GM12878 (cell line): ENCODE measurements around the gene DUOXA1. TPM values are rescaled to one million over a fixed set of nuclear protein-coding genes. Genes with fewer than 3 reads are reported as not detected.
A peak's percentile ranks its signal among the peaks of the same experiment; 100 is the strongest.

Experiments used
- BHLHE40 ChIP-seq, 2 experiments: fragments of 450-650 bp in 1 of 2; IDR thresholded peaks; 2 replicates each; pipeline ENCODE4 v1.6.1; 2011 to 2017; ENCODE audit warnings: low read depth in 2 of 2, borderline replicate concordance in 1 of 2, improper control_type of control experiment in 1 of 2, low read length in 1 of 2, mild to moderate bottlenecking in 1 of 2
- BMI1 ChIP-seq: fragments of 450-650 bp; IDR thresholded peaks from 2 replicates; pipeline ENCODE4 v1.6.1; 2016; ENCODE audit warnings: mild to moderate bottlenecking, moderate library complexity, borderline replicate concordance
- BRCA1 ChIP-seq: IDR thresholded peaks from 2 replicates; pipeline ENCODE4 v1.6.1; 2011; ENCODE audit warnings: low read depth, low read length, improper control_type of control experiment
- DPF2 ChIP-seq: fragments of 450-650 bp; IDR thresholded peaks from 2 replicates; pipeline ENCODE4 v1.6.1; 2017; ENCODE audit warnings: mild to moderate bottlenecking
- HSF1 ChIP-seq: fragments of 150-350 bp; IDR thresholded peaks from 2 replicates; pipeline ENCODE4 v1.6.1; 2014; ENCODE audit warnings: mild to moderate bottlenecking, low read depth, low read length
- JUNB ChIP-seq: IDR thresholded peaks from 2 replicates; pipeline ENCODE4 v1.6.1; 2016; ENCODE audit warnings: antibody characterized with exemption, mild to moderate bottlenecking
- JUND ChIP-seq: IDR thresholded peaks from 2 replicates; pipeline ENCODE4 v1.6.1; 2012; ENCODE audit warnings: low read depth, mild to moderate bottlenecking, low read length, improper control_type of control experiment, moderate library complexity
- KDM1A ChIP-seq: fragments of 200-600 bp; sonication (generic); IDR thresholded peaks from 2 replicates; pipeline ENCODE4 v1.6.1; 2016; ENCODE audit warnings: borderline replicate concordance
- NFYB ChIP-seq: IDR thresholded peaks from 2 replicates; pipeline ENCODE4 v1.6.1; 2011; ENCODE audit warnings: low read depth, mild to moderate bottlenecking, low read length, improper control_type of control experiment, moderate library complexity; ENCODE audit not compliant: insufficient read depth
- NR2F1 ChIP-seq: fragments of 450-650 bp; conservative IDR thresholded peaks from 2 replicates; pipeline ENCODE4 v1.6.1; 2017; ENCODE audit warnings: mild to moderate bottlenecking
- RAD51 ChIP-seq: fragments of 450-650 bp; IDR thresholded peaks from 2 replicates; pipeline ENCODE4 v1.6.1; 2016; ENCODE audit warnings: moderate library complexity, mild to moderate bottlenecking, inconsistent platforms
- RB1 ChIP-seq: fragments of 450-650 bp; formaldehyde crosslinking; IDR thresholded peaks from 2 replicates; pipeline ENCODE4 v1.6.1; 2017; ENCODE audit warnings: mild to moderate bottlenecking, borderline replicate concordance
- RELB ChIP-seq: fragments of 450-650 bp; IDR thresholded peaks from 2 replicates; pipeline ENCODE4 v1.6.1; 2017; ENCODE audit warnings: low read depth, mild to moderate bottlenecking, moderate library complexity
- REST ChIP-seq: IDR thresholded peaks from 2 replicates; pipeline ENCODE4 v1.6.1; 2012; ENCODE audit warnings: mild to moderate bottlenecking, low read depth, low read length
- SIX5 ChIP-seq: IDR thresholded peaks from 2 replicates; pipeline ENCODE4 v1.6.1; 2011; ENCODE audit warnings: mild to moderate bottlenecking, low read depth, low read length, moderate library complexity; ENCODE audit not compliant: severe bottlenecking
- SMAD1 ChIP-seq: fragments of 450-650 bp; IDR thresholded peaks from 2 replicates; pipeline ENCODE4 v1.6.1; 2018; ENCODE audit warnings: mild to moderate bottlenecking, low read depth; ENCODE audit not compliant: partially characterized antibody
- TCF7 ChIP-seq: IDR thresholded peaks from 2 replicates; pipeline ENCODE4 v1.6.1; 2014; ENCODE audit warnings: antibody characterized with exemption, borderline replicate concordance
- YBX1 ChIP-seq: fragments of 450-650 bp; IDR thresholded peaks from 2 replicates; pipeline ENCODE4 v1.6.1; 2016; ENCODE audit warnings: antibody characterized with exemption
- ZBTB11 ChIP-seq: fragments of 450-650 bp; formaldehyde crosslinking; IDR thresholded peaks from 2 replicates; pipeline ENCODE4 v1.5.0; 2022; ENCODE audit warnings: mild to moderate bottlenecking, missing genetic modification characterization
- ZSCAN29 ChIP-seq: fragments of 450-650 bp; IDR thresholded peaks from 2 replicates; pipeline ENCODE4 v1.6.1; 2017; ENCODE audit warnings: mild to moderate bottlenecking, moderate library complexity
- polyA plus RNA-seq, 11 experiments: library from polyadenylated mRNA; depleted of rRNA in 4 of 11; unstranded in 6 of 11; stranded (reverse) in 5 of 11; fragments of >200 nt; fragmentation: Nextera tagmentation in 4 of 11; fragmentation: Illumina TruSeq in 1 of 11; extraction: Ambion mirVana in 4 of 11; extraction: Trizol in 1 of 11; gene quantifications; 1 replicate in 1 of 11; 2 replicates in 10 of 11; pipeline versions ENCODE4 v1.2.1 to v1.2.3, GENCODE V29; 2011 to 2016; ENCODE audit warnings: inconsistent platforms in 2 of 11, missing spikeins in 2 of 11, low read depth in 1 of 11
- total RNA-seq, 4 experiments: library from RNA; depleted of rRNA in 3 of 4; stranded (reverse); fragments of >200 nt in 3 of 4; fragmentation: Illumina TruSeq in 1 of 4; extraction: Trizol in 1 of 4; gene quantifications; 2 replicates each; pipeline versions ENCODE4 v1.2.1 to v1.2.3, GENCODE V29; 2013 to 2021

Gene DUOXA1
- total and polyA plus RNA-seq, 10 of the 15 experiments (the other 5 are each of a cell fraction or from before 2014, with no cell fraction given): 0.08 TPM; not detected in 9

- TF ChIP-seq HSF1: no peak
- 0 out of 2 replicates have a peak, but pooled peaks have one; percentile 66 for TF ChIP-seq RELB
- TF ChIP-seq ZSCAN29: no peak
- no peak for TF ChIP-seq REST
- TF ChIP-seq BHLHE40 (IDR thresholded peaks at IDR 0.05; ENCODE audit: borderline replicate concordance in 1 of 2, low read depth in 2 of 2, low read length in 1 of 2): peak; percentile 39 to 75; a peak in 2 of 4 replicates
- no peak for TF ChIP-seq JUND
- no peak for TF ChIP-seq BRCA1
- TF ChIP-seq JUNB: no peak
- peak; percentile 42; the same call in 1 of the 2 replicates for TF ChIP-seq DPF2
- no peak for TF ChIP-seq TCF7
- TF ChIP-seq KDM1A: no peak
- TF ChIP-seq NR2F1: peak; percentile 32; the same call in 1 of the 2 replicates
- no peak for TF ChIP-seq SIX5
- TF ChIP-seq ZBTB11: no peak
- TF ChIP-seq YBX1: no peak
- peak; percentile 65; the same call in 1 of the 2 replicates for TF ChIP-seq RAD51
- TF ChIP-seq SMAD1: no peak
- no peak for TF ChIP-seq NFYB
- no peak for TF ChIP-seq RB1
- no peak for TF ChIP-seq BMI1
Measured at GRCh38 chr15:45134682-45135604, 5.3 kb upstream of the DUOXA1 start (continued).
